Activated T-helper 1 cell treated with anti-CD3 and anti-CD28 coated beads, Interleukin-2, amount 50 U/mL, for 16 hours (primary cell): ENCODE data around the gene GIPC3.
A peak's percentile ranks its signal among the peaks of the same experiment; 100 is the strongest.
"Not testable (repeated sequence)": the region's sequence is repeated elsewhere in the genome, so short reads cannot be mapped to it uniquely, and the experiment has no call there.

Experiments
- DNase-seq, 2 donors: peaks; one replicate each; pipeline ENCODE4 v3.0.0-alpha.2; 2020; ENCODE audit warnings: low read depth in 1 of 2, low spot score in 1 of 2

Gene GIPC3

GRCh38 chr19:3550947-3551791, 34.1 kb upstream of the GIPC3 start:
- no peak for DNase-seq

DNA sequence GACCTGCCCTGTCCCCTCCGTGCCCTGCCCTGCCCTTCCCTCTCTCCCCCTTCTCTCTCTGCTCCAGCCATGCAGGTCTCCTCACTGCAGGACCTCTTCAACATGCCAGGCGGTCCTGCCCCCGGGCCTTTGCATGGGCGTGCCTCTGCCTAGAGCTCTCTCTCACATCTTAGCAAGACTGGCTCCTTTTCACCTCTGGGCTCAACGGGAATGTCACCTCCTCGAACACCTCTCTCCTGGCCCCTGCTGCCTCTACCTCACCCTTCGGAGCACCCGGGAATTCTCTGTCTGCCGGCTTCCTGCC, 33.5 kb upstream of the GIPC3 start:
- no peak for DNase-seq

DNA sequence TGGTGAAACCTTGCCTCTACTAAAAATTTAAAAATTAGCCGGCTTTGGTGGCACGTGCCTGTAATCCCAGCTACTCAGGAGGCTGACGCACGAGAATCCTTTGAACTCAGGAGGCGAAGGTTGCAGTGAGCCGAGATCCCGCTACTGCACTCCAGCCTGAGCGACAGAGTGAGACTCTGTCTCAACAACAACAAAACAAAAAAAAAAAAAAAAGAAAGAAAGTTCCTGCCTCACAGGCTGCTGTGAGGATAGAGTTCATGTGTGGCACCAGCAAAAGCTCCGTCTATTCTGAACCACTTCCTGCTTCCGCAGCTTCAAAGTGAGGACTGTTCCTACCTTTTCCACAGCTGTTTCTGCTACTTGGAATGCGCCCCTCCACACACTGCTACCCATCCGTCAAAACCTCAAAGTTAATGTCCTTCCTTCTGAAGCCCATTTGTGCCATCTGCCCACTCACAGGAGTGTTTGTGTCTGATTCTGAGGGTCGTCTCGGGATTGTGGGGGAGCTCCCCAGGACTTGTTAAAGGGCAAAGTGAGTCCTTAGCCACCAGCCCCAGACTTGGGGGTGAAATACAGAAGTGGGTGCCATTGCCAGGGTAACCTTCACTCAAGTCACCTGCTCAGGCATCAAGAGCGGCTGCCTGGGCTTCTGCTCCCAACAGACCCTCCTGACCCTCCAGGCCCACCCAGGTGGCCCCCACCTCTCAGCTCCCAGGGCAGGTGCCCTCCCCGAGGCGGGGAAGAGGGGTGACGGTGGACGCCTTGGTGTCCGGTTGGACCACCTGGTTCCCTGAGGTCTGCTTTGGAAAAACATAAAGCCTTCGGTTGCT, 30.8 kb upstream of the GIPC3 start:
- no peak for DNase-seq

DNA sequence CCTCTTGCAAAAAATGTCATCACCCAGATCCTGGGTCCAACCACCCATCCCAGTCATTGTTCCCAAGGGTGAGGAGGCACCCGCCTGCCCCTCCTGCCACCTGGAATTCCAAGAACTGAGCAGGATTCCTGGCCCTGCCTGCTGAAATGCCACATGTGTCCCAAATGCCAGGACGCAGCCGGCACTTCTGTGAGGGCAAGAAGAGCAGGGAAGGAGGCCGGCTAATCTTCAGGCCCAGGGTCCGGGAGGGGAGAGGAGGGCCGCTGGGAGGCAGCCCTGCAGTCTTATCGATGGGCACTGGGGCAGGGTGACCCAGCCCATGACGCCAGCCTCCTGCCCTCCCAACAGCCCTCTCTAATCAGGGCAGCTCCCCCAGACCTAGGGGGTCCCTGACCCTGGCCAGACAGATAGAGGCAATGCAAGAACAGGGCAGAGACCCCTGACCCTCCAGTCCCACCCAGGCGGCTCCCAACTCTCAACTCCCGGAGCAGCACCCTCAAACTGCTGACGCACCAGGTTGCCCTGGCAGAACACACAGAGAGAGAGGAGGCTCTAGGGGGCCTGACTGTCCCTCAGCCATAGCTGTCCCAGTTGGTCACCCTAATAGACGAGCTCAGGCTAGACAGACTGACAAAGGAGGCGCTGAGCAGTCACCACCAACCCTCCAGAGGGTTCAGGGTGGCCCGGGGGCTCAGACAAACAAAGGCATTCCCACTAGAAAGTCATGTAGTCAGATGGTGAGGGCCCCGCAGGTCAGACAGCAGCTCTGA, 29.4 kb upstream of the GIPC3 start:
- DNase-seq = no peak

DNA sequence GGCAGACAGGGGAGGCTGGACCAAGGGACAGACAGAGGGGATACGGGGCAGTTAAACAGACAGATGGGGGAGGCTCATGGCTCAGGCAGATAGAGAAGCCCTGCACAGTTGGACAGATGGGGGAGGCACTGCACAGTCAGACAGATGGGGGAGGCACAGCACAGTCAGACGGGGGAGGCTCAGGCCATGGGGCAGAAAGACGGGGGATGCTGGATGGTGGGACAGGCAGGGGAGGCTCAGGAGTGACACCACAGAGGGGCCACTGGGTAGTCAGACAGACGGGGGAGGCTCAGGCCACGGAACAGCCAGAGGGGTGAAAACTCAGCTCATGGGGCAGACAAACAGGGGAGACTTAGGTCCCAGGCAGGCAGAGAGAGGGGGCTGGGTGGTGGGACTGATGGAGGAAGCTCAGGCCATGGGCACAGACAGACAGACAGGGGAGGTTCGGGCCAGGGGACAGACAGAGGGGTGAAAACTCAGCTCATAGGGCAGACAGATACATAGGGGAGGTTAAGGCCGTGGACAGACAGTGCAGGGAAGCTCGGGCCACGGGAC, 28.8 kb upstream of the GIPC3 start:
- DNase-seq = no peak

DNA sequence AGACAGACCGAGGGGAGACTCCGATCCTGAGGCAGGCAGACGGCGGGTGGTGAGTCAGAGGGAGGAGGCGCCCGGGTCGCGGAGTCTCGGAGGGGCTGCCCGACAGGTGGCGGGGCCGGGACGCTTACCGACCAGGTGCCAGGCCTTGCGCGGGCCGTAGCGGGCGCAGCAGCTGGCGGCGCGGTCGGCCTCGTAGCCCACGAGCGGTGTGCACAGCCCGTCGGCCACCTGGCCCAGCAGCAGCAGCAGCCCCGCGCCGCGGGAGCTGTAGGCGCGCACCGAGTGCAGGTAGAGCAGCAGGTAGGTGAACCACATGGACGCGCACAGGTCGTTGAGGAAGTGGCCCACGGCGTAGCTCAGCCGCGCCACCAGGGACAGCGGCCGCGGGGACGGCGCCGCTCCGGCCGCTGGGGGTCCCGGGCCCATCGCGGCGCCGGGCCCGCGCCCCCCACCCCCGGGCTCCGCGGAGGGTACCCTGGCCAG, 28.3 kb upstream of the GIPC3 start:
- DNase-seq = peak; percentile 28 to 51

DNA sequence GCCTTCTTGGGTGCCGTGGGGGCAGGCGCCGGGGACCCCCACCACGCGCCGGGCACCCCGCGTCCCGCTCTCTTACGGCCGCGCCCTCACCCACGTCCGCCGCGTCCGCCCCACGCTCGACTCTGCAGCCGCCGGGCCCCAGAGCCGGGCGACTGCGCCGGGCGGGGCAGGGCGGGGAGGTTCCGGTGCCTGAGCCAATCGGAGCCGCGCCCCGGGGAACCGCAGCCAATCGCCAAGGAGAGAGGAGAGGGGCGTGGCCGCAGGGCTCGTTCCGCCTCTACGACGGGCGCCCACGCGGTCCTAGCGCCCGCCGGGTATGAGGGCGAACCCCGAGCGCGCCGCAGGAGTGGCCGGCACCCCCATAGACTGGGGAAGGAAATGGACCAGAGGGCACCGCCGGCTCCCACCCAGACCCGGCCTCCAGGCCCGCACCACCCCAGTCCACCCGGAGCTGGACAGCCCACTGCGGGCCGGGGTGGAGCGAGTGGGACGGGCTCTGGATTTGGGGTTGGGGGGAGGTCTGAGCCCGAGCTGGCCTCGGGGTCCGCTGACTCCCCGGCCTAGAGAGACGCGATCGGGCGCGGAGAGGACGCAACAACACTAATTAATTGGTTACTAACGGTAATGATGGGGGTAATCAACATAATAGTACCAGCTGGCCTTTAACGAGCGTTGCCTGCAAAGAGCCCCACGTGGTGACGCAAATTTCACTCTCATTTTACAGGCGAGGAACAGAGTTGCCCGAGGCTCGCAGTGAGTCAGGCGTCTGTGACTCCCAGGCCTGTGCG, 27.6 kb upstream of the GIPC3 start, which contains the start of gene MFSD12:
Gene MFSD12 (minus strand): TSS at position 126 of the 788 bp plus-strand sequence. CDS start 183 bp downstream, outside the sequence.
- peak; percentile 87 to 93 for DNase-seq

- no peak for DNase-seq
Observed at GRCh38 chr19:3563709-3564524, 21.4 kb upstream of the GIPC3 start.

GRCh38 chr19:3565139-3565538, 20.1 kb upstream of the GIPC3 start:
- no peak for DNase-seq

DNA sequence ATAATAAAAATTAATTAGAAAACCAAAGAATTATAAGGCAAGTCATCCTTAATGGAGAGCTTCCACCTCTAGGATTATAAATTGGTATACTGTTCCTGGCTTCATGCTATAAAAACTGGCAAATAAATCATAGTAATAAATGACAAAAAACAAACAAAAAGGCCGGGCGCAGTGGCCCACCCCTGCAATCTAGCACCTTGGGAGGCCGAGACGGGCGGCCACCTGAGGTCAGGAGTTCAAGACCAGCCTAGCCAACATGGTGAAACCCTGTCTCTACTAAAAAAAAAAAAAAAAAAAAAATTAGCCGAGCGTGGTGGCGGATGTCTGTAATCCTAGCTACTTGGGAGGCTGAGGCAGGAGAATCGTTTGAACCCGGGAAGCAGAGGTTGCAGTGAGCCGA, 15.2 kb upstream of the GIPC3 start:
- DNase-seq = not testable (repeated sequence)

DNA sequence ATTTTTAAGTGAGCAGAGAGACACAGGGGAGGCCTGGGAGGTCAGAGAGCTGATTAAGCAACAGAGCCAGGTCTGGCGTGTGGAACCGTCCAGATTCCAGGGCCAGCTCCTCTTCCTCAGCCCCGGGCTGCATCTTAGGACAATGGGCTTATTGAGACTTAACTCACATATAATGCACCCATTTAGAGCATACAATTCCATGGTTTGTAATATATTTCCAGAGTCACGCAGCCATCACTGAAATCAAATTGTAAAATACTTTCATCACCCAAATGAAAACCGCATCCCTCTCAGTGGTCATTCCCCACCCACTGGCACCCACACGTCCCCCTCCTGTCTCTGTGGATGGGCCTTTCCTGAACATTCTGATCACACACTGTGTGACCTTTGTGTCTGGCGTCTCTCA, 14.7 kb upstream of the GIPC3 start:
- DNase-seq = no peak

- DNase-seq = peak; percentile 99 to 100
Observed at GRCh38 chr19:3572132-3572854, 13.0 kb upstream of the GIPC3 start.

DNA sequence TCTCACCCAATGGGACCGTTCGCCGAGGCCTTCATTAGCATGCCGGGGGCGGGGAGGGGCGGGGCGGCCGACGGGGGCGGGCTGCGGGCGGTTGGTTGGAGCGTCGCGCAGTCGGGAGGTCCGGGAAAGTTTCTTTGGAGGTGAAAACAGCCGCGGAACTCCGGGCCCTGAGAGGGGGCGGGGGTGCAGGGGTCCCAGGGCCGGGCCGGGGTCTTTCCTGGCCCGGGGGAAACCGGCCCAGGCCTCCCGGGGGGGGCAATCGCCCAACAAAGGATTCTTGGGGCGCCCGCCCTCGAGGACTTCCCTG, 12.5 kb upstream of the GIPC3 start, which contains the start of gene HMG20B:
Gene HMG20B (plus strand): TSS at position 90 of the 307 bp plus-strand sequence. CDS start 366 bp downstream, outside the sequence.
- DNase-seq = no peak

- DNase-seq = no peak
Observed at GRCh38 chr19:3573162-3573857, 12.0 kb upstream of the GIPC3 start.

GRCh38 chr19:3573858-3574637, 11.2 kb upstream of the GIPC3 start:
- DNase-seq = peak; percentile 45 to 60

- DNase-seq = no peak
Observed at GRCh38 chr19:3575260-3575741, 10.0 kb upstream of the GIPC3 start.

GRCh38 chr19:3575949-3576673, 9.2 kb upstream of the GIPC3 start:
- no peak for DNase-seq
